NCI-H2107 (cell line): ENCODE results near the gene FRMD3.

Experiments used
- DNase-seq: peaks from one replicate; lab custom pipeline; 2025; lab: John Stamatoyannopoulos, UW

The FRMD3 gene

GRCh38 chr9:83473488-83473971, 64.7 kb downstream of the FRMD3 start:
- no peak for DNase-seq

DNA sequence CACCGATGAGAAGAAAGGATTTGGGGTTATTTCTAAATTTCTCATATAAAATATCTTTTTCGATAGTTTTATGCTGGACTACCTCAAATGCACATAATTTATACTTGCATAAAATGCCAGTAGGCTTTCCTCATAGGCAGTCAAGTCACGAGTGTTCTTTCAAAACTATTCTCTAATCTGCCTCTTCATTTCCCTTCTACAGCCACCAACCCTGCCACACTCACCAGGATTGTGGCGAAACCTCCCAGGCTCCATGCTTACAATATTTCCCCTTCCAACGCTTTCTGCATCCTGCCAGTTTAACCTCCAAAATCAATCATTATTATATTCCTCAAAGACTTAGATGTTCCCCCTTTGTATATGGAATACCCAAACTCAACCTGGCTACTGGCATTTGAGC, 65.4 kb downstream of the FRMD3 start:
- DNase-seq, result no peak

GRCh38 chr9:83472221-83472665, 66.0 kb downstream of the FRMD3 start:
- no peak for DNase-seq

DNA sequence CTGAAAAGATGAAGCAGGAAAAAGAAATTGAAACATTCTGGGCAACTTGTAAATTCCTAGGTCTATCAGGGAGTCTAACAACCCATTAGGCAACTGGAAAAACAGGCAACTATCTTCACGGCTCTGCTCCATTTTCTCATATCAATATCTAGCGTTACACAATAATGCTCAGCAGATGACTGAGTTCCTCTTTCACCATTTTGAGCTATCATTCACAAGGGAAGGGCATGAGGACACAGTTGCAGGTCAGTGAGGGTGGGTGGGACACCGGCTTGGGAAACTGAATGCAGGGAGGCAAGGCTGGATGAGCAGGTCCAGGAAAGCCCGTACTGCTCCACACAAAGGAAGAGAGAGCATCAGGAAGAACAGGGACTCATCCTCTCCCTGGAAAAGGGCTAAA, 67.0 kb downstream of the FRMD3 start:
- DNase-seq, result no peak

DNA sequence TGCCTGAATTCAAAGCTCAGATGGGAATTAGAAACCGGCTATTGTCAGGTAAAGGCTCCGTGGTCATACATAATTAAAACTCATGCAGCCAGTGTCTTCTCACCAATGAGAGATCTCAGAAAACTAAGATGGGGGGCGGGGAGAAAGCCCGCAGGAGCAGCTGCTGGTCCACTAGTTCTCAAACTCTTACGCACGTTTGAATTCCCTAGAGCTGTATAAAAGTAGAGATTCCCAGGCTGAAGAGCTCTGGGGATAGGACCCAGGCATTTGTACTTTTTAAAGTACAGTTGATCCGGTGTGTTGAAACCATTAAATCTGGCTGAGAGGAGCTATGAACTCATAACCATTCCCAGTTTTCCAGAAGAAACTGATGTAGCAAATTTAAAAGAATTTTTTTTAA, 68.5 kb downstream of the FRMD3 start:
- no peak for DNase-seq

DNA sequence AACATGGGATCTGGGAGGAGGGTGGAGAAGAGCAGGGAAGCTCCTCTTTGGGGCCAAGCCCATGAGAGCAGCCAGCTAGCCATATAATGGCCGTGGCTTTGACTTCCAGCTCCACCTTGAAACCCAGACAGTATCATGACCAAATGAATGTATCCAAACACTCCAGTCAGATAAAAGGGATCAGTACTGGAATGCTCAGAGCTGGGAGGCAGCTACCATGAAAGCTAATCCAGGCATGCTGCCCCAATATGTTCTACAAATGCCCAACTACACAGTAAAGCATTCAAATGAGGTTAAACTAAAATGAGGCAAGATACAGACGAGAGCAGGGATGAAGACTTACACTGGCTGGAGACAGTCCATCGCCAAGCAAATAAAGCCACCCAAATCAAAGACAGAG, 69.4 kb downstream of the FRMD3 start:
- DNase-seq, result no peak

DNA sequence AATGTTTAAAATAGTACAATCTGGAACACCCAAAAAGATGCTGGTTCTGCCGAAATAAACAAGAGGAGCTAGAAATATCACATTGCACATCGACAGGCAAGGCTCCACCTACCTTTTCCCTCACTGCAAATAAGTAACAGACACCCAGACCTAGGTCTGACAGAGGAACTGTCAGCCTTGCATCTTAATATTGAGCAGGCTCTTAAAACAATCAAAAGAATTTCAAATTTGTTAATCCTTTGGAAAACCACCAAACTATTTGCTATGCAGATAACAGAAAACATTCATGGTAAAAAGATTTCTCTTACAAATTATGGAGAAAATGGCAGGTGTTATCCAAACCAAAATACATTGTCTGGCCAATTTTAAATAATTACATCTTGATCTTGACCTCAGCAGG, 71.3 kb downstream of the FRMD3 start:
- DNase-seq, result no peak

DNA sequence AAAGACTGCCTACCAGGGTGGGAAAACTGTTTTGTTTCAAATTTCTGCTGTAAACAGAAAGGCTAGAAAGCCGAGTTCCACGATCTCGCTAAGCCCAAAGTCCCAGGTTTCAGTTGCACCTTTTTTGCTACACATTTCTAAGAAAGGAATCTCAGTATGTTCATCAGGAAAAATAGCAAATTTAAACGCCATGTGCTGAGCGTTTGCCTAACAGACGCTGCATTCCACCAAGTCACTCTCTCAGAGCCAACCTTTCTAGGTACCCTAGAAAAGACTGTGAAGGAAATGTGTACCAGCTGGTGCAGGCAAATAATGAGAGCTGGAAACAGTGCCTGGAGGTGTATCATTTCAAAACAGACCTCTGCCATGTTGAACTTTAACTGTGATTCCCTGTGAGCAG, 71.8 kb downstream of the FRMD3 start:
- DNase-seq, result no peak

GRCh38 chr9:83459830-83460229, 78.4 kb downstream of the FRMD3 start:
- no peak for DNase-seq

GRCh38 chr9:83458530-83458929, 79.7 kb downstream of the FRMD3 start:
- no peak for DNase-seq

DNA sequence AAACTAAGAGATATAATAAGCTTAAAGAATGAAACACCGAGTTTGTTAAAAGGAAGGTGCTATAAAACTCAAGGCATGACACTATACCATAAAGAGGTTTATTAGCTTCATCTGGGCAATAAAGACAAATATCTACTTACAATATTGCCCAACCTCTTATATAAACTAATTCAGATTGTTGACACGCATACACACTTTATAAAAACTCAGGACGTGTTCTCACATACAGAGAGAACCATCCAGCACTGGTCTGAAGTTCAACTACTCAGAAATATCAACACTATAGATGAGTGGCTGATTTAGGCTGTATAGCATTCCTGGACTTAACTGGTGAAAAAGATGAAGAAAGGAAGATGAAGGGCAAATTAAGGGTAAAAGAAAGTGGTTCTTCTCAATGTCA, 81.2 kb downstream of the FRMD3 start:
- no peak for DNase-seq

DNA sequence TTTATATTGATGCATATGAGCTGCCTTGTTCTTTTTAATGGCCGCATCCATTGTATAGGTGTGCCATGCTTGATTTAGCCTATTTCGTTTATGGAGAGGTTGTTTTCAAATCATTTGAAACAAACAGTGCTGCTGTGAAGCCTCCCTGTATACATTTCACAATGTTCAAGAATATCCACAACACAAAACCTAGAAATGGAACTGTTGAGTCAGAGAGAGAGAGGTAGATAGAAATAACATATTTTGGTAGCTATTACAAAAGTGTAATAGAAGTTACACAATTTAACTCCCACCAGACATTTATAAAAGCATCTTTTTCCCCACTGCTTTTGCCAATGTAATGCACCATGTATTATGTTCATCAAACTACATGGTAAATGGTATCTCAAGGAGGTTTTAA, 82.0 kb downstream of the FRMD3 start:
- no peak for DNase-seq

GRCh38 chr9:83454076-83454475, 84.1 kb downstream of the FRMD3 start:
- DNase-seq, result no peak

DNA sequence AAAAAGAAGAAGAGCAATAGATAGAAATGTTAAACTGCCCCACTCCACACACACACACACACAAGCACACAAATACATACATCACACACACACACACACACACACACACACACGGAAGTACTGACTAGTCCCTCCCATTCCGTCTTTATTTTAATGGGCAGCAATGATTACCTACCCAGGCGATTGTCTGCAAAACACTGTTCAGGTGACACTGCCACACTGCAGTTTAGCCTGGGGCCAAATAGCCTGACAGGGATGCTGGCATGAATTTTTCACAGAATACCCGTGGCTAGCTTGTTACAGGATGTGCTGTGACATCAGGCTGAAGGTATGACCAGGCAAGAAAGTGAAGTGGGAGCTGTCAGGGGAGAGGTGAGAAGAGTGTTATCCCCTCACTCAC, 86.9 kb downstream of the FRMD3 start:
- no peak for DNase-seq

GRCh38 chr9:83449983-83450382, 88.2 kb downstream of the FRMD3 start:
- DNase-seq, result no peak

GRCh38 chr9:83449166-83449565, 89.0 kb downstream of the FRMD3 start:
- no peak for DNase-seq

DNA sequence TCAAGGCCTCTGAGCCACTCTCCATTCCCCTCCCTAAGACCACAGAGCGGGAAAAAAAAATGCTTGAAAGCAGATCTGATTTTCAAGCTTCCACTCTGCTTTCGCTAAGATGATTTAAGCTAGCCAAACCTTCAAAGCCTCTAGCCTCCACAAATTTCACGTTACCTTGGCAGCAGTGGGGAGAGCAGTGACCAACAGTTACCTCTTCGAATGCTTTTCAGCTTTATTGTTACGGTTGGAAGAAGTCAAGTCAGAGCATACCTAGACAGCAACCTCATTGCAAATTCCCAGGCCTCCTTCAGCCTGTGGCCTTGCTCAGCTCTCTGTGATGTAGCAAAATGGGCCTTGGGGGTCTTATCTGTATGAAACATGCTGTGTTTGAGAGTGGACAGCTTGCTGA, 89.6 kb downstream of the FRMD3 start:
- DNase-seq, result no peak

DNA sequence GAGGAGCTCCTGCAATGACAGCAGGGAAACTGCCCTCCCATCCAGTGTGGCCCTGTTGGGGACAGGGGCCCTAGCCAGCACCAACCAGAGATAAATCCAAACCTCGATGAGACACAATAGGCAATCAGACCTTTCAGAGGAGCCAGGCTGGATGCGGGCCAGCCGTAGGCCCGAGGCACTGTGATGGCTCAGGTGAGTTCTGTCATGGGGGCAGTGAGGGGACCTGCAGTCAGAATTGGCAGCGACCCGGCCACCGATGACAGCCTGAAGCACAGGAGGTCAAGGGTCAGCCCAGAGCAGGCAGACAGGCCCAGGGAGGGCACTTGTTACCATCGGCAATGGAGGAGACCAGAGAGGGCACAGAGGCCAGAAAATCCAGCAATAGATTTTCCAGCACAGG, 90.8 kb downstream of the FRMD3 start:
- DNase-seq, result no peak

DNA sequence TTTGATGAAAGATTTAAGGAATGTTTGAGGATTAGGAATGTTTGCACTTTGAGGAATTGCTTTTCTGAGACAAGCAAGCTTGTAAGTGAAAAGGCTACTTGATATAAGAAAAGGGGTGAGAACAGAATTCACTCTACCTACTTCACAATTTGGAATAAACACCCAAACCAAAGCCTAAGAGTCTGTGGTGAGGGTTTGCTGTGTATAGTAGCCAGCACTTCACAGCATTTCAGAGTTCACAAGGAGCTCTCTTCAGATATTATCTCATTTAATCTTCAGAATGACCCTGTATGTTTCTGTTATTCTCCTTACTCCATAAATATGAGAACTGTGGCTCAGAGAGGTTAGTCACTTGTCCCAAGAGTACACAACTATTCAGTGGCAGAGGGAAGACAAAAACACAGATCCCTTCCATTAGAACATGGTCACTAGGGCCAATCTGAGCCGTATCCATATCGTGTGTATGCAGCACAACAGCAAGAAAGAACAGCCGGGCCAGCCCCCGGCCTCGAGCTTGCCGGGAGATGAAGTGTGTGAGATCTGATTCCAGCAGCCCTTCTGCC, 92.4 kb downstream of the FRMD3 start:
- DNase-seq, result no peak

GRCh38 chr9:83444110-83444509, 94.1 kb downstream of the FRMD3 start:
- no peak for DNase-seq

GRCh38 chr9:83441390-83441789, 96.8 kb downstream of the FRMD3 start:
- DNase-seq, result no peak

- no peak for DNase-seq
Observed at GRCh38 chr9:83440641-83441040, 97.6 kb downstream of the FRMD3 start.

DNA sequence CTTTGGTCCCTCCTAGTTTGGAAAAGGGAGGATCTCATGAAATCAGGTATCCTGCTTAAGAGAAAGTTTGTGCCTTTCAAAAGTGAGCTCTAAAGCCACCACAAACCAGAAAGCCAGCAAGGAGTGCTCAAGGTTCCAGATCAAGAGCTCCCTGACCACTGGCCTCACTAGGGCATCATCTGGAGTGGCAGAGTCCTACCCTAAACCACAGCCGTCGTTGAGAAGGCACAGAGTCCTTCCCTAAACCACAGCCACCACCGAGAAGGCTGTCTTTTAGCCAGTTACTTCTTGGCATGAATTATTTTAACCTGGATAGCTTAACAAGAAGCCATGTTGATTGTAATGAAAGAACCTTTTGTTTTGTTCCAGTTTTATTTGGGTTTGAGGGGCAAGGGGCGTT, 102.9 kb downstream of the FRMD3 start:
- DNase-seq, result no peak

- no peak for DNase-seq
Observed at GRCh38 chr9:83434254-83434653, 103.9 kb downstream of the FRMD3 start.

DNA sequence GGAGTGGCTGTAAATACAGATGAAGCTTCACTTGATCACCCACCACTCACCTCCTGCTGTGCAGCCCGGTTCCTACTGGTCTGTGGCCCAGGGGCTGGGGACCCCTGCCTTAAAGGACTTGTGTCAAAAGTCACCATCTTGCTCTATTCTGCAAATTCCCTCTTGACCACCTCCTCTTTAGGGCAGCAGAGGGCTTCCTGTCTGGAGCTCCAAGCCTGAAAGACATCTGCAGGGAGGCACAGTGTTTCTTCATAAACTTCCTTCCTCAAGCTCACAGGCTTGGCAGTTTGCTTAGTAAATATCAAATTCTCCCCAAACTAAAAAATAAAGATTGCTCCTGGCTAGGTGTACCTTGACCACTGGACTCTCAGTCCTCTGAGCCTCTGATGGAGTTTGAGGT, 104.4 kb downstream of the FRMD3 start:
- DNase-seq, result no peak
